CD14-positive monocyte (primary cell): Measurements from ENCODE around the gene UBE3C. TPM values are rescaled to one million over a fixed set of nuclear protein-coding genes. Genes with fewer than 3 reads are reported as not detected.

ENCODE experiments used
- DNase-seq, 3 donors: peaks; one replicate each; pipeline ENCODE4 v3.0.0-alpha.2; 2011 to 2022
- H2AFZ ChIP-seq: 2 replicates; pipeline ENCODE4 v1.6.0; 2012; ENCODE audit warnings: mild to moderate bottlenecking, low read depth, low read length, inconsistent platforms; ENCODE audit not compliant: insufficient read depth, poor library complexity, severe bottlenecking
- H3K27ac ChIP-seq, 2 donors: 1 replicate in 1 of 2; 2 replicates in 1 of 2; pipeline ENCODE4 v1.5.1; 2012 to 2013; ENCODE audit warnings: low read length in 2 of 2, control low read depth in 1 of 2, inconsistent platforms in 1 of 2, low read depth in 1 of 2, mild to moderate bottlenecking in 1 of 2
- H3K27me3 ChIP-seq, 2 donors: one replicate each; pipeline versions ENCODE4 v1.6.0 to v1.6.1; 2011 to 2013; ENCODE audit warnings: low read length in 2 of 2; ENCODE audit not compliant: control insufficient read depth in 2 of 2, insufficient read depth in 2 of 2
- H3K36me3 ChIP-seq, 2 donors: replicated peaks in 1 of 2; 1 replicate in 1 of 2; 2 replicates in 1 of 2; pipeline versions ENCODE4 v1.5.1 to v1.6.1; 2012 to 2013; ENCODE audit warnings: low read length in 2 of 2, control low read depth in 1 of 2, inconsistent platforms in 1 of 2, mild to moderate bottlenecking in 1 of 2; ENCODE audit not compliant: insufficient read depth in 2 of 2, control insufficient read depth in 1 of 2
- H3K4me1 ChIP-seq, 2 donors: 1 replicate in 1 of 2; 2 replicates in 1 of 2; pipeline versions ENCODE4 v1.5.1 to v1.6.1; 2012 to 2013; ENCODE audit warnings: low read length in 2 of 2, control low read depth in 1 of 2, inconsistent platforms in 1 of 2, mild to moderate bottlenecking in 1 of 2, moderate library complexity in 1 of 2; ENCODE audit not compliant: insufficient read depth in 2 of 2, control insufficient read depth in 1 of 2
- H3K4me2 ChIP-seq: replicated peaks from 2 replicates; pipeline ENCODE3; 2012; ENCODE audit warnings: low read length, moderate library complexity, mild to moderate bottlenecking; ENCODE audit not compliant: poor library complexity, severe bottlenecking; ENCODE audit errors: extremely low read depth
- H3K4me3 ChIP-seq, 3 experiments: fragments of 200-600 bp in 1 of 3; sonication (generic) in 1 of 3; replicated peaks in 1 of 3; 1 replicate in 2 of 3; 2 replicates in 1 of 3; pipeline ENCODE4 v1.5.1; 2011 to 2013; ENCODE audit warnings: low read length in 3 of 3, mild to moderate bottlenecking in 3 of 3, control low read depth in 2 of 3, low read depth in 2 of 3, inconsistent platforms in 1 of 3, moderate library complexity in 1 of 3
- H3K79me2 ChIP-seq: 2 replicates; pipeline ENCODE4 v1.6.0; 2012; ENCODE audit warnings: mild to moderate bottlenecking, control low read depth, inconsistent platforms, low read length, moderate library complexity; ENCODE audit not compliant: insufficient read depth
- H3K9ac ChIP-seq: 2 replicates; pipeline ENCODE4 v1.6.0; 2017; ENCODE audit warnings: low read length, mild to moderate bottlenecking; ENCODE audit not compliant: insufficient read depth, poor library complexity, severe bottlenecking
- H3K9me3 ChIP-seq, 2 donors: replicated peaks in 1 of 2; 1 replicate in 1 of 2; 2 replicates in 1 of 2; pipeline versions ENCODE4 v1.5.1 to v1.6.1; 2012 to 2013; ENCODE audit warnings: low read length in 2 of 2, control low read depth in 1 of 2; ENCODE audit not compliant: control insufficient read depth in 1 of 2, insufficient read depth in 1 of 2
- H4K20me1 ChIP-seq: 2 replicates; pipeline ENCODE4 v1.6.0; 2012; ENCODE audit warnings: mild to moderate bottlenecking, low read length, control low read depth, moderate library complexity; ENCODE audit not compliant: insufficient read depth
- H3K27ac Mint-ChIP-seq, 7 donors: one replicate each; pipeline ENCODE4 v1.8.0; 2020; ENCODE audit warnings: mild to moderate bottlenecking in 7 of 7, mixed read lengths in 7 of 7, moderate library complexity in 6 of 7, inconsistent platforms in 2 of 7
- H3K27me3 Mint-ChIP-seq, 3 donors: one replicate each; pipeline ENCODE4 v1.8.0; 2021 to 2022; ENCODE audit warnings: low read depth in 3 of 3, mild to moderate bottlenecking in 3 of 3, mixed read lengths in 3 of 3, moderate library complexity in 3 of 3, inconsistent platforms in 1 of 3
- H3K36me3 Mint-ChIP-seq, 2 donors: one replicate each; pipeline ENCODE4 v1.8.0; 2020; ENCODE audit warnings: mixed read lengths in 2 of 2, inconsistent platforms in 1 of 2, mild to moderate bottlenecking in 1 of 2
- H3K4me1 Mint-ChIP-seq: one replicate; pipeline ENCODE4 v1.8.0; 2020; ENCODE audit warnings: mild to moderate bottlenecking, mixed read lengths
- H3K4me3 Mint-ChIP-seq, 2 donors: one replicate each; pipeline ENCODE4 v1.8.0; 2020; ENCODE audit warnings: mild to moderate bottlenecking in 2 of 2, mixed read lengths in 2 of 2, moderate library complexity in 1 of 2
- H3K9me3 Mint-ChIP-seq, 7 donors: one replicate each; pipeline ENCODE4 v1.8.0; 2020 to 2022; ENCODE audit warnings: mixed read lengths in 7 of 7, mild to moderate bottlenecking in 6 of 7, moderate library complexity in 6 of 7, inconsistent platforms in 2 of 7
- WGBS: methylation state at CpG from one replicate; pipeline ENCODE4 v1.1.5; 2013; ENCODE audit warnings: missing lambda C conversion rate; ENCODE audit not compliant: insufficient coverage; 5-methylcytosine and 5-hydroxymethylcytosine counted together
- intact Hi-C, 2 donors: fragments of 100-400 bp; cut with micrococcal nuclease; formaldehyde crosslinking; loops; one replicate each; pipeline versions ENCODE4 v1.15.0 to v1.15.1; 2023
- polyA plus RNA-seq, 3 donors: library from polyadenylated mRNA; depleted of rRNA in 1 of 3; unstranded in 2 of 3; stranded (reverse) in 1 of 3; fragments of 300-500 nt in 2 of 3; fragments of >200 nt in 1 of 3; fragmentation: Illumina TruSeq in 2 of 3; gene quantifications; 1 replicate in 2 of 3; 2 replicates in 1 of 3; pipeline ENCODE4 v1.2.3, GENCODE V29; 2012 to 2021
- TF ChIP-seq, protein P1 (sequence below): fragments of 200-600 bp; IDR thresholded peaks from one replicate; pipeline ENCODE4 v1.8.0; 2022; ENCODE audit warnings: antibody characterized with exemption, mild to moderate bottlenecking

Gene UBE3C
- polyA plus RNA-seq, 3 donors = 19.5 to 34.5 (median 24.3) TPM

DNA sequence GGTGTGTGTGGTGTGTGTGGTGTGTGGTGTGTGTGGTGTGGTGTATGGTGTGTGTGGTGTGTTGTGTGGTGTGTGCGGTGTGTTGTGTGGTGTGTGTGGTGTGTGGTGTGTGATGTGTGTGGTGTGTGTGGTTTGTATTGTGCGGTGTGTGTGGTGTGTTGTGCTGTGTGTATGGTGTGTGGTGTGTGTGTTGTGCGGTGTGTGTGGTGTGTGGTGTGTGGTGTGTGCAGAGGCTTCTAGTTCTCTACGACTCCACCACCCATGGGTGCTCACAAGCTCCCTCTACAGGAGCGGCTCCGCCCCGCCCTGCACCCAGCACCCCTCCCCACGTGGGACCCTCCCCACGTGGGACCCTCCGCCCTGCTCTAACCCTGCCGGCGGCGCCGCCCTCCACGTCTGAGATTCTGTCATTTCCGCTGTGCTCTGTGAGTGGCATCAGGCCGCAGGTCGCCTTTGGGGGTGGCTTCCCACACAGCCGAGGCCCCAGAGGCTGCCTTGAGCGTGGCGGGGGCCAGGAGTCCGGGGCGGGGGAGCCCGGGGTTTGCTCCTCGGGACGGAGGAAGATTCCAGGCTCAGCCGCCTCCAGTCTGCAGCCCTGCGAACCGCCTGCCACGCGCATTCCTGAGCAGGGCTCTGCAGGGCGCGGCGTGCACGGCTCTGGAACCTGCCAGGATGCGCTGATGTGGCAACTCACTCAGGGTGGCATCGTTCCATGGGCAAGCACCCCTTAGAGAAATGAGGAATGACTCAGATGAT is 161.1 kb downstream of the UBE3C start:
- H3K4me3 ChIP-seq = peak overlapping the region in 1 of 3 experiments; percentile 21
- Mint-ChIP-seq H3K4me3 (peak overlapping the region; percentile 6 to 51), H3K27ac (peak overlapping the region; percentile 89 to 100 (median 93)), H3K9me3 (no peaks in the 10 kb centered on the region), H3K4me1 (peaks cover 63% of the 10 kb centered on the region), H3K27me3 (no peaks in the 10 kb centered on the region), H3K36me3 (peaks cover 0 to 5% of the 10 kb centered on the region in 2 donors)
- WGBS = 37% methylated on average over 28 of the region's 37 CpGs
- peak overlapping the region; percentile 47 for H3K4me2 ChIP-seq
- no peaks in the 10 kb centered on the region for H3K9me3 ChIP-seq
- peak overlapping the region; percentile 55 for H3K9ac ChIP-seq
- H3K79me2 ChIP-seq = no peaks in the 10 kb centered on the region
- TF ChIP-seq, protein P1, sequence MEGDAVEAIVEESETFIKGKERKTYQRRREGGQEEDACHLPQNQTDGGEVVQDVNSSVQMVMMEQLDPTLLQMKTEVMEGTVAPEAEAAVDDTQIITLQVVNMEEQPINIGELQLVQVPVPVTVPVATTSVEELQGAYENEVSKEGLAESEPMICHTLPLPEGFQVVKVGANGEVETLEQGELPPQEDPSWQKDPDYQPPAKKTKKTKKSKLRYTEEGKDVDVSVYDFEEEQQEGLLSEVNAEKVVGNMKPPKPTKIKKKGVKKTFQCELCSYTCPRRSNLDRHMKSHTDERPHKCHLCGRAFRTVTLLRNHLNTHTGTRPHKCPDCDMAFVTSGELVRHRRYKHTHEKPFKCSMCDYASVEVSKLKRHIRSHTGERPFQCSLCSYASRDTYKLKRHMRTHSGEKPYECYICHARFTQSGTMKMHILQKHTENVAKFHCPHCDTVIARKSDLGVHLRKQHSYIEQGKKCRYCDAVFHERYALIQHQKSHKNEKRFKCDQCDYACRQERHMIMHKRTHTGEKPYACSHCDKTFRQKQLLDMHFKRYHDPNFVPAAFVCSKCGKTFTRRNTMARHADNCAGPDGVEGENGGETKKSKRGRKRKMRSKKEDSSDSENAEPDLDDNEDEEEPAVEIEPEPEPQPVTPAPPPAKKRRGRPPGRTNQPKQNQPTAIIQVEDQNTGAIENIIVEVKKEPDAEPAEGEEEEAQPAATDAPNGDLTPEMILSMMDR = no peak
- intact Hi-C loops = no loop called here
- H3K36me3 ChIP-seq = no peaks in the 10 kb centered on the region
- no peaks in the 10 kb centered on the region for H3K27me3 ChIP-seq
- peaks cover 52 to 57% of the 10 kb centered on the region in 2 donors for H3K4me1 ChIP-seq
- H2AFZ ChIP-seq = peak overlapping the region; percentile 56
- peak; percentile 70 to 86 (median 80) for DNase-seq
- peak overlapping the region; percentile 61 to 98 for H3K27ac ChIP-seq
- no peaks in the 10 kb centered on the region for H4K20me1 ChIP-seq

DNA sequence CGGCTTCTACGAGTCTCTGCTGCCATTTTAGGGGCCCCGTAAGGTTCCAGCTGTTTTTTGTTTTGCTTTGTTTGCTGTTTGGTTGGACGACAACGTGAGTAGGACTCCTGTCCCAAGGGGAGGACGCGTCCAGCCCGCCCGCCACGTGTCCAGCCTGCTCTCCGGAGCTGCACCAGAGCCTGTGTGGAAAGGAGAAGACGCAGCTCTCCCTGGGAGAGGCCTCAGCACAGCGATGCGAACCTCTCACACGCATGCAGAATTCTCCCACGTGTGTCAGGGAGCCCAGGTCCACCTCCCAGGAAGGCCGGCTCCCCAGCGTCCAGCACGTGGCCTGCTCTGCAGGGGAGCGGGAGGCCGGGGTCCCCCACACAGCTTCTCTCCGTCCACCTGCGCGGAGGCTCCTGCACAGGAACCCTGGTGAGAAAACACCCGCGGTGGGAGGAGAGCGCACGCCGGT is 161.7 kb downstream of the UBE3C start:
- Histone ChIP-seq H3K79me2 (no peaks in the 10 kb centered on the region), H3K9me3 (no peaks in the 10 kb centered on the region), H3K27me3 (no peaks in the 10 kb centered on the region), H3K27ac (peak overlapping the region; percentile 61 to 98), H3K4me3 (peak overlapping the region in 1 of 3 experiments; percentile 21), H3K9ac (peak overlapping the region; percentile 55), H3K4me2 (peak overlapping the region; percentile 47), H3K4me1 (peaks cover 52 to 57% of the 10 kb centered on the region in 2 donors), H3K36me3 (no peaks in the 10 kb centered on the region), H4K20me1 (no peaks in the 10 kb centered on the region), H2AFZ (peak overlapping the region; percentile 56)
- H3K27ac Mint-ChIP-seq = peak overlapping the region; percentile 89 to 100 (median 93)
- peaks cover 63% of the 10 kb centered on the region for H3K4me1 Mint-ChIP-seq
- no peaks in the 10 kb centered on the region for H3K27me3 Mint-ChIP-seq
- TF ChIP-seq, protein P1 = no peak
- peaks cover 0 to 5% of the 10 kb centered on the region in 2 donors for H3K36me3 Mint-ChIP-seq
- 89% methylated on average over 24 of the region's 29 CpGs for WGBS
- intact Hi-C loops = no loop called here
- no peaks in the 10 kb centered on the region for H3K9me3 Mint-ChIP-seq
- DNase-seq = no peak
- peak overlapping the region in 1 of 2 donors; percentile 57 for H3K4me3 Mint-ChIP-seq
